NCI-H524 treated with DMSO at 0.1 percent for 48 hours (cell line): ENCODE measurements around the gene FAXC.
"Not testable (repeated sequence)": the region's sequence is repeated elsewhere in the genome, so short reads cannot be mapped to it uniquely, and the experiment has no call there.

Source experiments
- DNase-seq: peaks from one replicate; lab custom pipeline; 2025; lab: John Stamatoyannopoulos, UW

Gene FAXC

GRCh38 chr6:99285881-99286280, 63.6 kb downstream of the FAXC start:
- DNase-seq: no peak

GRCh38 chr6:99282479-99283062, 66.9 kb downstream of the FAXC start:
- DNase-seq: no peak

GRCh38 chr6:99276747-99277146, 72.7 kb downstream of the FAXC start:
- no peak for DNase-seq

- no peak for DNase-seq
These were observed 78.6 kb downstream of the FAXC start for GRCh38 chr6:99270826-99271225.

- DNase-seq: no peak
These were observed 79.4 kb downstream of the FAXC start for GRCh38 chr6:99270030-99270429.

- no peak for DNase-seq
These were observed 80.3 kb downstream of the FAXC start for GRCh38 chr6:99269207-99269606.

GRCh38 chr6:99266996-99267395, 82.5 kb downstream of the FAXC start:
- not testable (repeated sequence) for DNase-seq

- DNase-seq: not testable (repeated sequence)
These were observed 84.0 kb downstream of the FAXC start for GRCh38 chr6:99265447-99265846.

GRCh38 chr6:99254616-99255550, 94.6 kb downstream of the FAXC start:
- DNase-seq: peak; percentile 59

- DNase-seq: no peak
These were observed 96.2 kb downstream of the FAXC start for GRCh38 chr6:99253271-99253670.

GRCh38 chr6:99252421-99252820, 97.1 kb downstream of the FAXC start:
- DNase-seq: no peak

- no peak for DNase-seq
These were observed 99.0 kb downstream of the FAXC start for GRCh38 chr6:99250476-99250875.

GRCh38 chr6:99246602-99247001, 102.9 kb downstream of the FAXC start:
- no peak for DNase-seq

- no peak for DNase-seq
These were observed 107.5 kb downstream of the FAXC start for GRCh38 chr6:99241905-99242534.

GRCh38 chr6:99236010-99236409, 113.5 kb downstream of the FAXC start:
- no peak for DNase-seq

- no peak for DNase-seq
These were observed 116.3 kb downstream of the FAXC start for GRCh38 chr6:99233219-99233618.

GRCh38 chr6:99232056-99232455, 117.4 kb downstream of the FAXC start:
- no peak for DNase-seq

- DNase-seq: no peak
These were observed 124.3 kb downstream of the FAXC start for GRCh38 chr6:99225172-99225571.
